ENCODE data around the gene PRKAR2B.

PRKAR2B gene

GRCh38 chr7:107029764-107030286, 14.7 kb upstream of the PRKAR2B start:
- DNase-seq (ENCODE audit: low read depth): no peak
- TF ChIP-seq POLR2A (IDR thresholded peaks at IDR 0.05; ENCODE audit: extremely low read depth, insufficient read length) (no peak), MAX (IDR thresholded peaks at IDR 0.05; ENCODE audit: low read depth, low read length) (no peak), MYC (IDR thresholded peaks at IDR 0.05; ENCODE audit: low read depth, low read length) (no peak), CTCF (IDR thresholded peaks at IDR 0.05; ENCODE audit: low read depth, low read length) (no peak)
- H3K4me3 ChIP-seq (ENCODE audit: low read depth, low read length): no peak overlapping the region

GRCh38 chr7:107032050-107032449, 12.5 kb upstream of the PRKAR2B start:
- TF ChIP-seq MAX (IDR thresholded peaks at IDR 0.05; ENCODE audit: low read depth, low read length) (no peak), POLR2A (IDR thresholded peaks at IDR 0.05; ENCODE audit: extremely low read depth, insufficient read length) (no peak), MYC (IDR thresholded peaks at IDR 0.05; ENCODE audit: low read depth, low read length) (no peak), CTCF (IDR thresholded peaks at IDR 0.05; ENCODE audit: low read depth, low read length) (no peak)
- no peak overlapping the region for H3K4me3 ChIP-seq (ENCODE audit: low read depth, low read length)
- no peak for DNase-seq (ENCODE audit: low read depth)

GRCh38 chr7:107032720-107033438, 11.6 kb upstream of the PRKAR2B start:
- DNase-seq (ENCODE audit: low read depth): no peak
- H3K4me3 ChIP-seq (ENCODE audit: low read depth, low read length): no peak overlapping the region
- TF ChIP-seq CTCF (IDR thresholded peaks at IDR 0.05; ENCODE audit: low read depth, low read length) (no peak), MYC (IDR thresholded peaks at IDR 0.05; ENCODE audit: low read depth, low read length) (no peak), POLR2A (IDR thresholded peaks at IDR 0.05; ENCODE audit: extremely low read depth, insufficient read length) (no peak), MAX (IDR thresholded peaks at IDR 0.05; ENCODE audit: low read depth, low read length) (no peak)

GRCh38 chr7:107034553-107034952, 10.0 kb upstream of the PRKAR2B start:
- H3K4me3 ChIP-seq (ENCODE audit: low read depth, low read length): no peak overlapping the region
- no peak for TF ChIP-seq MYC (IDR thresholded peaks at IDR 0.05; ENCODE audit: low read depth, low read length)
- TF ChIP-seq POLR2A (IDR thresholded peaks at IDR 0.05; ENCODE audit: extremely low read depth, insufficient read length): no peak
- no peak for TF ChIP-seq MAX (IDR thresholded peaks at IDR 0.05; ENCODE audit: low read depth, low read length)
- no peak for TF ChIP-seq CTCF (IDR thresholded peaks at IDR 0.05; ENCODE audit: low read depth, low read length)
- no peak for DNase-seq (ENCODE audit: low read depth)

GRCh38 chr7:107035446-107035845, 9.1 kb upstream of the PRKAR2B start:
- TF ChIP-seq POLR2A (IDR thresholded peaks at IDR 0.05; ENCODE audit: extremely low read depth, insufficient read length) (no peak), MYC (IDR thresholded peaks at IDR 0.05; ENCODE audit: low read depth, low read length) (0 out of 2 replicates have a peak, but pooled peaks have one; percentile 10), CTCF (IDR thresholded peaks at IDR 0.05; ENCODE audit: low read depth, low read length) (no peak)
- DNase-seq (ENCODE audit: low read depth): peak; percentile 47
- no peak overlapping the region for H3K4me3 ChIP-seq (ENCODE audit: low read depth, low read length)

Data from NB4 (cell line).